Neural crest cell (in vitro differentiated cells): ENCODE measurements around the gene PRELID1. TPM values are rescaled to one million over a fixed set of nuclear protein-coding genes. Genes with fewer than 3 reads are reported as not detected.

ENCODE experiments used
- DNase-seq: peaks from one replicate; pipeline ENCODE4 v3.0.0; 2021; ENCODE audit warnings: low read depth, mixed read lengths, low spot score
- H3K27ac Mint-ChIP-seq: one replicate; pipeline ENCODE4 v1.8.0; 2021; ENCODE audit warnings: mild to moderate bottlenecking, mixed read lengths; ENCODE audit not compliant: unreplicated experiment
- H3K27me3 Mint-ChIP-seq: 2 replicates; pipeline ENCODE4 v1.8.0; 2021; ENCODE audit warnings: low read depth, mild to moderate bottlenecking, mixed read lengths
- H3K36me3 Mint-ChIP-seq: 2 replicates; pipeline ENCODE4 v1.8.0; 2021; ENCODE audit warnings: low read depth, mild to moderate bottlenecking, mixed read lengths
- H3K4me1 Mint-ChIP-seq: 2 replicates; pipeline ENCODE4 v1.8.0; 2021; ENCODE audit warnings: mixed read lengths
- H3K4me3 Mint-ChIP-seq: one replicate; pipeline ENCODE4 v1.8.0; 2021; ENCODE audit warnings: mild to moderate bottlenecking, mixed read lengths
- H3K9me3 Mint-ChIP-seq: 2 replicates; pipeline ENCODE4 v1.8.0; 2021; ENCODE audit warnings: mixed read lengths
- CTCF ChIP-seq: fragments of 200-600 bp; sonication (generic); conservative IDR thresholded peaks from 2 replicates; pipeline ENCODE4 v1.5.0; 2021; ENCODE audit warnings: antibody characterized with exemption, mild to moderate bottlenecking
- total RNA-seq: library from RNA; stranded (reverse); gene quantifications from 2 replicates; pipeline ENCODE4 v1.2.1, GENCODE V29; 2021

The PRELID1 gene
- total RNA-seq, 1 donor from 2014 or later, result 169 TPM

DNA sequence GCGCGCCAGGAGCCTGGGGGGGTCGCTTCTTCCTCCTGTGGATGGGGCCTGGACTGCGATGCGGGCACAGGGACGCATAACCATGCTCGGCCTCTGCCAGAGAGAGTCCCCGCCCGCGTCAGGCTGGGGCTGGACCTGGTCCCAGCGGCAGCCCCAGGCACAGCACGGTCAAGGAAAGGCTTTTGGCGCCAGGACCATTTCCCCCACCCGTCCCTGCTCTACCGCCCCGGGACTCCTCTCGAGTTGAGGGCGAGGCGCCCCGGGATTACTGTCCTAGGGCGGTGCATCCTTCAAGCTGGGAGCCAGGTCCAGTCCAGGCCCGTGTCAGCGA lies 7.8 kb downstream of the PRELID1 start:
- peak overlapping the region; percentile 88 for H3K27ac Mint-ChIP-seq
- no peak for DNase-seq
- peak overlapping the region; percentile 89 for H3K4me3 Mint-ChIP-seq
- peaks cover 3% of the 10 kb centered on the region for H3K27me3 Mint-ChIP-seq
- TF ChIP-seq CTCF, result no peak
- peaks cover 29% of the 10 kb centered on the region for H3K4me1 Mint-ChIP-seq
- H3K9me3 Mint-ChIP-seq, result no peaks in the 10 kb centered on the region
- peaks cover 9% of the 10 kb centered on the region for H3K36me3 Mint-ChIP-seq

- Mint-ChIP-seq H3K9me3 (no peaks in the 10 kb centered on the region), H3K36me3 (peaks cover 4% of the 10 kb centered on the region), H3K27ac (peak within 1 kb of the TSS; percentile 96), H3K27me3 (peaks cover 3% of the 10 kb centered on the region), H3K4me3 (peak within 1 kb of the TSS; percentile 89), H3K4me1 (peaks cover 29% of the 10 kb centered on the region)
- DNase-seq, result peak; percentile 96
- no peak for TF ChIP-seq CTCF
These were observed 8.4 kb downstream of the PRELID1 start, which contains the start of gene MXD3 for GRCh38 chr5:177311723-177312648. MXD3 (minus strand) TSS chr5:177311898; CDS start chr5:177311830, 68 bp downstream.

DNA sequence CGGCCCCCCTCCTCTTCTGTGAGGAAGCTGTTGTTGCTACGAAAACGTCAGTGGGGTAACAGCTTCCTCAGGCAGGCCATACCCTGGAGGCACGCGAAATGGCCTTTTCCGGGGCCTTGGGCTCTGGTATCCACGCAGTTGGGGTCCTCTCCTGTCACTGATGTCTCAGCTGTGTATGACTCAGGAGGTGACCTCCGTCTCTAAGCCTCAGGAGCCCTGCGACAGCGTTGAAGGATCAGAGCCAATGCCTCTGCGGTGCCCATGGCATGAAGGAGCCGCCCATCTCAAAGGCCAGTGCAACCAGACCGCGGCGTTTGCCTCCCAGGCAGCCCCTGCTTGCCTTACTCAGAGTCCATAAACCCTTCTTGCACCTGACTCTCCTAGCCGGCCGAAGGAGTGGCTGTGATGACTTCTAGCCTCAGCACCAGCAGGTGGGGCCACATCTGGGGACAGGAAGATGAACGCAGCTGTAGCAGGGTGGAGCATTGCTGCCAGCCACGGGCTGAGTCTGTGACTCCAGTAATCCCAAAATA lies 9.1 kb downstream of the PRELID1 start:
- H3K4me3 Mint-ChIP-seq, result peak overlapping the region; percentile 89
- H3K27ac Mint-ChIP-seq, result peak overlapping the region; percentile 96
- H3K9me3 Mint-ChIP-seq, result no peaks in the 10 kb centered on the region
- DNase-seq, result no peak
- peaks cover 3% of the 10 kb centered on the region for H3K27me3 Mint-ChIP-seq
- H3K4me1 Mint-ChIP-seq, result peaks cover 29% of the 10 kb centered on the region
- no peak for TF ChIP-seq CTCF
- peaks cover 4% of the 10 kb centered on the region for H3K36me3 Mint-ChIP-seq

DNA sequence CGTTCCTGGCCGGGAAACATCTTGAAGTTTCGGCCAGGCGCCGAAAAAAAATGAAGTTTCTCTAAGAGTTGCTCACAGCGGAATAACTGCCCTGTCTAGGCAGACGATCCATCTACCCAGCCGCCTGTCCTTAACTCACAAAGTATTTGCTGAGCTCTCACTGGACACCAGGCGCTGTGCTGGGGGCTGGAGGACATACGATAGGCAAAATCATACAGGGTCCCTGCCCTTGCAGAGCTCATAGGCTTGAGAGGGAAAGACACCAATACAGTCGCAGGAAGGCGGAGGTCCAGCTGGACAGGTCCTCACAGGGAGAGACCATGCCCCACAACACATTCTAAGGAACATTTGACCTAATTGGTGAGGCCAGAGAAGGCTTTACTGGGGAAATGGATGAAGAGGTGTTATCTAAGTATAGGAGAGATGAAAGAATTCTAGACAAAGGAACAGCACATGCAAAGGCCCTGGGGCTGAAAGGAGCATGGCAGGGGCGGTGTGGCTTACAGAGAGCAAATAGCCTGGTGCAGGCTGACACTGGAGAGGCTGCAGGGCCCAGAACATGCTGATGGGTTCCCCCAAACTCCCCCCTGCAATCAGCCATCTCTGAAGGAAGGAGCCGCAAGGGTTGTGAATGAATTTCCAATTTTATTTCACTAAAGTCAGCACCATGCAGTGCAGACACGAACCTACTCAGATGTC lies 10.1 kb downstream of the PRELID1 start:
- peaks cover 4% of the 10 kb centered on the region for H3K36me3 Mint-ChIP-seq
- H3K9me3 Mint-ChIP-seq, result no peaks in the 10 kb centered on the region
- DNase-seq, result no peak
- peaks cover 33% of the 10 kb centered on the region for H3K4me1 Mint-ChIP-seq
- TF ChIP-seq CTCF, result no peak
- no peak overlapping the region for H3K27ac Mint-ChIP-seq
- H3K27me3 Mint-ChIP-seq, result peaks cover 3% of the 10 kb centered on the region
- no peak overlapping the region for H3K4me3 Mint-ChIP-seq

DNA sequence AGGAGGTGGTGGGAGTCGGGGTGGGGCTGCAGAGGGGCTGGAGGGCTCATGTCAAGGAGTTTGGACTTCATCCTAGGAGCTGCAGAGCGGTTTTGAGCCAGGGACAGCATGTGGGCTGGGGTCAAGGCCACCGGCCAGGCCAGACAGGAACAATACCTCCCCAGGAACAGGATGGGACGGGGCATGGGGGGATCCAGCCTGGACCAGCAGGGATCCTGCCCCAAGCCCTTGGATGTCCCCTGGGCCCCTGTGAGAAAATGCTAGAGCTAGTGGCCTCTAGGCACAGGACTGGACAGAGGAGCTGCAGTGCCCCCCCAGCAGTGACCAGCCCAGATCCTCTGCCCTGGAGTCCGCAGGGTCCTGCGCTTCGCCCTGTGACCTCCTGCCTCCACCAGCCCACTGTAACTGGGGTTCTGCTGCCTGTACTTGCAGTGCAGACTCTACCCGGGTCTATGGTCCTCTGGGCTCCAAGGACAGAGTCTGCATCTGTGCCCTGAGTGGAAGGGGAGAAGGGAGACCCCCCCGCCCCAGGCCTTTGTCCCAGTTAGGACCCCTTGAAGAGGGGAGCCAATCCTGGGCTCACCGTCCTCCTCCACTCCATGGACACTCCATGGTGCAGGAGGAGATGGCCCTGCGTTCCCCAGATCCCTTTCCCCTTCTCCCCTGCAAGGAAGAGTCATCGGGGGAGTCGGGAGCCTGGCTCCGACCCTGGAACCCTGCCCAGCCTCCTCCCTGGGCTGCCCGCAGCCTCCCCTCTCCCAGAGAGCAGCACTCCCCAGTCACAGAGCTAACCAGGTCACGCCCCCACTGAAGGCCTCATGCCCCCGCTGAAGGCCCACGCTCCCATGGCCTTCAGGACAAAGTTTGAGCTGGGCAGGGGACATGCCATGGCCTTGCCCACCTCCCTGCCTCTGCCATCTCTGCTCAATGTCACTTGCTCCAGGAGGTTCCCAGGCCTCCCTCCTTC lies 11.1 kb downstream of the PRELID1 start:
- H3K27ac Mint-ChIP-seq, result no peak overlapping the region
- peaks cover 1% of the 10 kb centered on the region for H3K9me3 Mint-ChIP-seq
- DNase-seq, result no peak
- H3K4me3 Mint-ChIP-seq, result peak overlapping the region; percentile 15
- H3K36me3 Mint-ChIP-seq, result peaks cover 9% of the 10 kb centered on the region
- peaks cover 27% of the 10 kb centered on the region for H3K4me1 Mint-ChIP-seq
- no peak for TF ChIP-seq CTCF
- H3K27me3 Mint-ChIP-seq, result peaks cover 2% of the 10 kb centered on the region
